ENCODE measurements around the gene EXOSC2. TPM values are rescaled to one million over a fixed set of nuclear protein-coding genes. Genes with fewer than 3 reads are reported as not detected.

EXOSC2 gene
- total RNA-seq, 2 donors from 2014 or later = 47.8 to 74.0 TPM

DNA sequence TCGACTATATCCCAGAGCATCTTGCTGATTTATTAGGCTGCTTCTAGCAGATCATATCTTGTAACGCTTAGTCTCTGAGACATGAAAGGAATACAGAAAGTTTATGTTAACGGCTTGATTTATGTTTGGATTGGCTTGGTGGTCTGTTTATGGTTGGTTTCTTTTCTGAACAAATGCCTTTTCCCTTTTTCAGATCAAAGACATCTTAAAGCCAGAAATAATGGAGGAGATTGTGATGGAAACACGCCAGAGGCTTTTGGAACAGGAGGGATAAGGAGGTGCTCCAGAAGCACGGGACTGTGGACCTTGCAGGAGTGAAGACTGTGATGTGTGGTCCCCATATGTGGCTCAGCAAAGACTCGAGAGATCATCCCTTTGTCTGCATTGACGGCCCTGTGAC lies 9.9 kb downstream of the EXOSC2 start:
- no peak overlapping the region for H3K27ac ChIP-seq (ENCODE audit: low read depth, low read length)
- Mint-ChIP-seq H3K27ac (no peak overlapping the region), H3K4me3 (no peak overlapping the region), H3K9me3 (no peaks in the 10 kb centered on the region), H3K27me3 (ENCODE audit: insufficient read depth) (no peaks in the 10 kb centered on the region), H3K36me3 (ENCODE audit: low read depth) (peaks cover 57% of the 10 kb centered on the region), H3K4me1 (peaks cover 7% of the 10 kb centered on the region)
- no peaks in the 10 kb centered on the region for H3K4me1 ChIP-seq (ENCODE audit: control insufficient read depth, insufficient read depth, low read length)
- H3K36me3 ChIP-seq (ENCODE audit: control insufficient read depth, insufficient read depth, low read length) = peaks cover 57% of the 10 kb centered on the region
- H3K9me3 ChIP-seq (ENCODE audit: control insufficient read depth, low read length) = no peaks in the 10 kb centered on the region
- no peak overlapping the region for H3K9ac ChIP-seq (ENCODE audit: extremely low read depth, low read length, poor library complexity, severe bottlenecking)
- TF ChIP-seq, protein P1, sequence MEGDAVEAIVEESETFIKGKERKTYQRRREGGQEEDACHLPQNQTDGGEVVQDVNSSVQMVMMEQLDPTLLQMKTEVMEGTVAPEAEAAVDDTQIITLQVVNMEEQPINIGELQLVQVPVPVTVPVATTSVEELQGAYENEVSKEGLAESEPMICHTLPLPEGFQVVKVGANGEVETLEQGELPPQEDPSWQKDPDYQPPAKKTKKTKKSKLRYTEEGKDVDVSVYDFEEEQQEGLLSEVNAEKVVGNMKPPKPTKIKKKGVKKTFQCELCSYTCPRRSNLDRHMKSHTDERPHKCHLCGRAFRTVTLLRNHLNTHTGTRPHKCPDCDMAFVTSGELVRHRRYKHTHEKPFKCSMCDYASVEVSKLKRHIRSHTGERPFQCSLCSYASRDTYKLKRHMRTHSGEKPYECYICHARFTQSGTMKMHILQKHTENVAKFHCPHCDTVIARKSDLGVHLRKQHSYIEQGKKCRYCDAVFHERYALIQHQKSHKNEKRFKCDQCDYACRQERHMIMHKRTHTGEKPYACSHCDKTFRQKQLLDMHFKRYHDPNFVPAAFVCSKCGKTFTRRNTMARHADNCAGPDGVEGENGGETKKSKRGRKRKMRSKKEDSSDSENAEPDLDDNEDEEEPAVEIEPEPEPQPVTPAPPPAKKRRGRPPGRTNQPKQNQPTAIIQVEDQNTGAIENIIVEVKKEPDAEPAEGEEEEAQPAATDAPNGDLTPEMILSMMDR (conservative IDR thresholded peaks at IDR 0.05) = no peak
- H3K27me3 ChIP-seq (ENCODE audit: control insufficient read depth, insufficient read depth, low read length, poor library complexity, severe bottlenecking) = no peaks in the 10 kb centered on the region
- DNase-seq = no peak
- no peak overlapping the region for H3K4me3 ChIP-seq (ENCODE audit: low read length)
- WGBS, 2 experiments (ENCODE audit: insufficient coverage in 1 of 2, insufficient read length in 1 of 2) = 93% methylated on average over 6 of the region's 7 CpGs

DNA sequence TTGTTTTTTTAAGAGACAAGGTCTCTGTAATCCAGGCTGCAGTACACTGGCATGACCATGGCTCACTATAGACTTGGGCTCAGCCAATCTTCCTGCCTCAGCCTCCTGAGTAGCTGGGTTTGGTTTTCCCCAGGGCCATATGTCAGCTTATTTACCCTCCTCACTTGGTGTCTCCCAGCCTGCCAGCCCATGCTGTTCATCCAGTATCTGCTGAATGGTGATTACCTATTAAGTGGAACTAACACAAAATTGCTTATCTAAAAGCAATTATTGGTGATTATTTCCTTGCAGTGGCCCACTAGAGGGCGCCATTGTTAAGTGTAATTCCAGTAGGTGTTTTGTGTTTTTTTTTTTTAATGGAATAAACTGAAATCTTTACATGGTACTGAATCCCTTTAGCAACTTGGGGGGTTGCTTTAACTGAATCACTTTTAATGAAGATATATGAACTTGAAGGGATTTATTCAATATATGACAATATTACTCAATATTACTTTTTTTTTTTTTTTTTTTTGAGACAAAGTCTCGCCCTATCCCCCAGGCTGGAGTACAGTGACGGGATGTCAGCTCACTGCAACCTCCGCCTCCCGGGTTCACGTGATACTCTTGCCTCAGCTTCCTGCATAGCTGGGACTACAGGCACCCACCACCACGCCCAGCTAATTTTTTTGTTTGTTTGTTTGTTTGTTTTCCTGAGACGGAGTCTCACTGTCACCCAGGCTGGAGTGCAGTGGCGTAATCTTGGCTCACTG lies 13.8 kb downstream of the EXOSC2 start:
- Histone ChIP-seq H3K9me3 (ENCODE audit: control insufficient read depth, low read length) (no peaks in the 10 kb centered on the region), H3K4me3 (ENCODE audit: low read length) (no peak overlapping the region), H3K4me1 (ENCODE audit: control insufficient read depth, insufficient read depth, low read length) (no peaks in the 10 kb centered on the region), H3K36me3 (ENCODE audit: control insufficient read depth, insufficient read depth, low read length) (peaks cover 24% of the 10 kb centered on the region), H3K9ac (ENCODE audit: extremely low read depth, low read length, poor library complexity, severe bottlenecking) (no peak overlapping the region), H3K27ac (ENCODE audit: low read depth, low read length) (no peak overlapping the region), H3K27me3 (ENCODE audit: control insufficient read depth, insufficient read depth, low read length, poor library complexity, severe bottlenecking) (no peaks in the 10 kb centered on the region)
- peak; percentile 82 for DNase-seq
- Mint-ChIP-seq H3K27ac (peak overlapping the region; percentile 82), H3K36me3 (ENCODE audit: low read depth) (peaks cover 30% of the 10 kb centered on the region), H3K4me3 (no peak overlapping the region), H3K9me3 (no peaks in the 10 kb centered on the region), H3K27me3 (ENCODE audit: insufficient read depth) (no peaks in the 10 kb centered on the region), H3K4me1 (peaks cover 7% of the 10 kb centered on the region)
- TF ChIP-seq, protein P1 (conservative IDR thresholded peaks at IDR 0.05) = peak; percentile 97
- WGBS, 2 experiments (ENCODE audit: insufficient coverage in 1 of 2, insufficient read length in 1 of 2) = 75 to 86% methylated on average over 7 to 9 of the region's 9 CpGs

DNA sequence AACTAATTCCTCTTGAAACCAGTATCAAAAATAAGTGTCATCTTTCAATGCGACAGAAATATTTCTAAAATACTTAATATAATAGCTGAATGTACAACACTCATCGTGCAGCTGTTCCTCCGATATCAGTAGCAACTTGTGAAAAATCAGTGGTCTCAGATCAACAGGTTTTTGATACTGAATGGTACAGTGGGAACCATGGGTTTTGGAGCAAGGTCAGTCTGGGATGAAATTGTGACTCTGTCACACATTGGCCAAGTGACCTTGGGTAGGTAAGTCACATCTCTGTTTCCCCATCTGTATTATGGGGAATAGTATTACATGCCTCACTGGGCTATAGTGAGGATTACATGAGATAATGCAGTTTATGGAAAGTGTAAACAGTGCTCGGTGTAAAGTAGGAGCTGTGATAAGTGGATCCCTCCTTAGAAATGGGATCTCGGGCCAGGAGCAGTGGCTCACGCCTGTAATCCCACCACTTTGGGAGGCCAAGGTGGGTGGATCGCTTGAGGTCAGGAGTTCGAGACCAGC lies 17.3 kb downstream of the EXOSC2 start:
- TF ChIP-seq, protein P1 (conservative IDR thresholded peaks at IDR 0.05) = no peak
- Mint-ChIP-seq H3K36me3 (ENCODE audit: low read depth) (peaks cover 4% of the 10 kb centered on the region), H3K27me3 (ENCODE audit: insufficient read depth) (no peaks in the 10 kb centered on the region), H3K9me3 (no peaks in the 10 kb centered on the region), H3K4me1 (peaks cover 27% of the 10 kb centered on the region), H3K4me3 (no peak overlapping the region), H3K27ac (no peak overlapping the region)
- Histone ChIP-seq H3K4me1 (ENCODE audit: control insufficient read depth, insufficient read depth, low read length) (no peaks in the 10 kb centered on the region), H3K27me3 (ENCODE audit: control insufficient read depth, insufficient read depth, low read length, poor library complexity, severe bottlenecking) (no peaks in the 10 kb centered on the region), H3K9me3 (ENCODE audit: control insufficient read depth, low read length) (no peaks in the 10 kb centered on the region), H3K4me3 (ENCODE audit: low read length) (no peak overlapping the region), H3K36me3 (ENCODE audit: control insufficient read depth, insufficient read depth, low read length) (no peaks in the 10 kb centered on the region), H3K27ac (ENCODE audit: low read depth, low read length) (no peak overlapping the region), H3K9ac (ENCODE audit: extremely low read depth, low read length, poor library complexity, severe bottlenecking) (no peak overlapping the region)
- 96 to 98% methylated on average over 8 of the region's 8 CpGs for WGBS, 2 experiments (ENCODE audit: insufficient coverage in 1 of 2, insufficient read length in 1 of 2)
- DNase-seq = no peak
